IgD-negative memory B cell (primary cell): ENCODE measurements around the gene SLC17A5. TPM values are rescaled to one million over a fixed set of nuclear protein-coding genes. Genes with fewer than 3 reads are reported as not detected.
"Not testable (repeated sequence)": the region's sequence is repeated elsewhere in the genome, so short reads cannot be mapped to it uniquely, and the experiment has no call there.

Experiments used
- H3K27ac Mint-ChIP-seq, 3 donors: one replicate each; pipeline ENCODE4 v1.8.0; 2020 to 2022; ENCODE audit warnings: mild to moderate bottlenecking in 3 of 3, mixed read lengths in 3 of 3, moderate library complexity in 1 of 3
- H3K27me3 Mint-ChIP-seq: one replicate; pipeline ENCODE4 v1.8.0; 2021; ENCODE audit warnings: mixed read lengths
- H3K36me3 Mint-ChIP-seq: one replicate; pipeline ENCODE4 v1.8.0; 2020; ENCODE audit warnings: mild to moderate bottlenecking, mixed read lengths
- H3K4me1 Mint-ChIP-seq, 3 donors: one replicate each; pipeline ENCODE4 v1.8.0; 2020 to 2022; ENCODE audit warnings: mixed read lengths in 3 of 3, mild to moderate bottlenecking in 1 of 3
- H3K4me3 Mint-ChIP-seq, 4 donors: one replicate each; pipeline ENCODE4 v1.8.0; 2020 to 2022; ENCODE audit warnings: mild to moderate bottlenecking in 4 of 4, mixed read lengths in 4 of 4, moderate library complexity in 3 of 4
- H3K9me3 Mint-ChIP-seq, 3 donors: one replicate each; pipeline ENCODE4 v1.8.0; 2020 to 2021; ENCODE audit warnings: mixed read lengths in 3 of 3, mild to moderate bottlenecking in 1 of 3
- polyA plus RNA-seq: library from polyadenylated mRNA; unstranded; fragments of 300-500 nt; fragmentation: Illumina TruSeq; gene quantifications from one replicate; pipeline ENCODE4 v1.2.3, GENCODE V29; 2021

Gene SLC17A5
- polyA plus RNA-seq, 1 donor from 2014 or later: 4.4 TPM

DNA sequence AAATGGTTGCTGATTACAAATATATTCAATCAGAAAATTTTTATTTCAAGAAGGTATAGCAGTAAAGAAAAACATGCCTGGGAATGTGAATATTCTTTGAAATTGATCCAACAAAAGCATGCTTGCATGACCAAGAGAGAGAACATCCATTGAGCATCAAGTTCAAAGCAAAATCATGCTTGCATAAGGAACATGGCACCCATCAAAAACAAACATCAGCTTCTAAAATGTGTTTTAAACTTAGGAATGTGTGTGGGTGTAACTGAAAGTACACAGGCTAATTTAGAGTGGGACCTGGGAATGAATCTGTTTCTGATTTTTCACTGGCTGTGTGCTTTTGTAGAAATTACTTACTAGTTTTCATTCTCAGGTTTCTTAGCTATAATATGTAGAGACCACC, 5.6 kb downstream of the SLC17A5 start:
- Mint-ChIP-seq H3K27me3 (no peaks in the 10 kb centered on the region), H3K4me3 (peak overlapping the region in 1 of 4 donors; percentile 7), H3K4me1 (peaks cover 8 to 23% (median 13%) of the 10 kb centered on the region in 3 donors), H3K36me3 (peaks cover 5% of the 10 kb centered on the region), H3K27ac (peak overlapping the region in 1 of 3 donors; percentile 60), H3K9me3 (no peaks in the 10 kb centered on the region)

DNA sequence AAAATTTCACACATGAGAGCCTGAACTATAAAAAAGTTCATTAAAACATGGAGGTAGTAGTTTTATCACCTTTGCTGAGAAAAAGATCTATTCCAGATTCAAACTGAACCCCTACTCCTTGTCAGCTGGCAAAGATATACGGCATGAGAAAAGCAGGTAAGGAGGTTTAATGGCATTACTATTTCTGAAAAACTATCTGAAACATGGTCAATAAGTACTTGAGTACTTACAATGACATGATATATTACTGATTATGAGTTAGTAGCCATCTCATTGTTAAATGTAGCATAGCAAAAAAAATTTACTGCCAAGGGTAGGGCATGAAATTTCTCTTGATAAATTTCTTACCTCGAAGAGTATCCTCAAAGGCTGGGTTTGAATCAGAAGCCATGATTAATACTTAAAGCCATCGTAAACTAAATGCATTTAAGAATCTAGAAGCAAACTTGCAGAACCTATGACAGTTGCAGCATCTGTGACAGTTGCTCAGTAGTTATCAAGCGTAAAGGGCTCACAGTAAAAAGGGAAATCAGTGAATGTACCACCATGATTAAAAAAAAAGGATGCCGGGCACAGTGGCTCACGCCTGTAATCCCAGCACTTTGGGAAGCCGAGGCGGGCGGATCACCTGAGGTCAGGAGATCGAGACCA, 8.7 kb downstream of the SLC17A5 start:
- Mint-ChIP-seq H3K27me3 (no peaks in the 10 kb centered on the region), H3K27ac (peak overlapping the region in 1 of 3 donors; percentile 87), H3K36me3 (peaks cover 7% of the 10 kb centered on the region), H3K9me3 (no peaks in the 10 kb centered on the region), H3K4me1 (peaks cover 2 to 19% (median 7%) of the 10 kb centered on the region in 3 donors), H3K4me3 (peak overlapping the region; percentile 84 to 95 (median 91))

DNA sequence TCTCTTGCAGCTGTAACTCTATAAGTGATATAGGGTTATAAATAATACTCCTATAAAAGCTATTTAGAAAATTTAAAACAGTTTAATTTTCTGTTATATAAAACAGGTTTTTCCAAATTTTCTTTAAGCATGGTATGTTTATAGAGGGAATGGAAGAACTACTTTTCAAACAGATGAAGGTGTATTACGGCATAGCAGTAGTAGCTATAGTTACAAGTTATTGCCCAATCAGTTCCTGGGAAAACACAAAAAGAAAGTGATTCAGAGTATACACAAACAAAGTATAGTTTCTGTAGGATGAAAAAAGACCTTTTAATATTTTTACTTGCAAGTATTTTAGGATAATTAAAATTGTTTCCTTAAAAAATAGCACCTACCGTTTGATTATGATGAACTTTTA, 9.8 kb downstream of the SLC17A5 start:
- Mint-ChIP-seq H3K9me3 (no peaks in the 10 kb centered on the region), H3K4me3 (no peak overlapping the region), H3K27ac (no peak overlapping the region), H3K27me3 (no peaks in the 10 kb centered on the region), H3K4me1 (peaks cover 2 to 19% (median 7%) of the 10 kb centered on the region in 3 donors), H3K36me3 (peaks cover 5% of the 10 kb centered on the region)

DNA sequence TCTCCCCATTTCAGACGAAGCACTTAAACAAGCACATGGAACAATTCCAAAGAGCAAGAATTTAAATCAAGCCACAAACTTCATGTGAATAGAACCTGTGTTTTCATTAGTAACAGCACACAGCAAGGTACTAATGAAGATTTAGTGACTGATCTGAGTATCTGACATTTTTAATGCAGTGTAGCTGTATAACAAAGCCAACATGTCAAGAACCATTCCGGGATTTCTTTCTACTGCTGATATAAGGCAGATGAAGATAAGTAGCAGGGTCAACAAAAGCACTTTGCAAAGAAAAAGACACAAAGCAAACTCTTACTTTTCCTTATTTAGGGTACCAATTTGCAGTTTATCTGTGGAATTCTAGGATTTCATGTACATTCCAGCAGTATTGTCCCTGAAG, 11.3 kb downstream of the SLC17A5 start:
- no peaks in the 10 kb centered on the region for H3K27me3 Mint-ChIP-seq
- no peaks in the 10 kb centered on the region for H3K9me3 Mint-ChIP-seq
- H3K27ac Mint-ChIP-seq: peak overlapping the region in 1 of 3 donors; percentile 64
- H3K4me1 Mint-ChIP-seq: peaks cover 2 to 19% (median 7%) of the 10 kb centered on the region in 3 donors
- no peak overlapping the region for H3K4me3 Mint-ChIP-seq
- H3K36me3 Mint-ChIP-seq: peaks cover 3% of the 10 kb centered on the region

DNA sequence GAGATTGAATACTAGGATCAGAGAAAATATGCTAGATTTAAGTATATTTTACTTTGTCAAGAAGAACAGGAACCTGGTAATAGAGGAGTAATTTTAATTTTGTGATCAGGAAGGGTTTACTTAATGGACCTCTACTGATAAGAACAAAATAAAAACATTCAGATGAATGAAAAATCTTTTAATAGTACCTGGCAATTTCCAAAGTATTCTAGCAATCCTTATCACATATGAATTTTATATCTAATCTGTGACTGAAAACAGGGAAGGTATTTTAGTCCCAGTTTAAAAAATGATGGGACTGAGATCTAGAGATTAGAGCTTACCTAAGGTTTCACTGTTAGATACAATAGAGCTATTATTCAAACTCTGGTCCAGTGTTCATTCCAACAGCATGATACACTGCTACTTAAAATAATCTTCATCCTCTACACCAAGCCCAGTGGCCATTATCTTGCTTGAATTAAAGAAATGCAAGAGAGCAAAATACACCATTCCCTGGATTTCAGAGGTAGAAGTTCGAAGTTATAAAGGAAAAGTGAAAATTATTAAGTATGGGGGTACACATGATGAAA, 13.5 kb downstream of the SLC17A5 start:
- peaks cover 3% of the 10 kb centered on the region for H3K36me3 Mint-ChIP-seq
- no peak overlapping the region for H3K27ac Mint-ChIP-seq
- H3K4me1 Mint-ChIP-seq: peaks cover 2 to 5% (median 3%) of the 10 kb centered on the region in 3 donors
- H3K4me3 Mint-ChIP-seq: peak overlapping the region in 1 of 4 donors; percentile 26
- H3K27me3 Mint-ChIP-seq: no peaks in the 10 kb centered on the region
- H3K9me3 Mint-ChIP-seq: no peaks in the 10 kb centered on the region

DNA sequence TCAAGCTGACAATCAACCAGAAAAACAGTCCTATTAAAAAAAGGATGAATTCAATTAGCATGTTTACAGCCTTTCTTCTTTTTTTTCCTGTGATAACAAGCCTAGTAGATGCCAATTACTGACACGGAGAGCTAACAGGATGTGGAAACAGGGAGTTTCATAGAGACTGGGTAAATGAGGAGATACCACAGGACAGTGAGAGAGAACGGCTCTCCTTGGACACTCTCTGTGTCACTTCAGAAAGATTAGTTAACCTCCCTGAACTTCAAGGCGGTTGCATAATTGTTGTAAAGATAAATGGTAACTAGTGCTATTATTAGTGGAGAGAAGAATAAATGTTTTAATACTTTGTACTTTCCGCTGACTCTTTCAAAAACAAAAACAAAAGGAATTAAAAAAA, 14.8 kb downstream of the SLC17A5 start:
- H3K36me3 Mint-ChIP-seq: peaks cover 3% of the 10 kb centered on the region
- H3K27ac Mint-ChIP-seq: no peak overlapping the region
- H3K4me1 Mint-ChIP-seq: no peaks in the 10 kb centered on the region
- H3K4me3 Mint-ChIP-seq: no peak overlapping the region
- no peaks in the 10 kb centered on the region for H3K9me3 Mint-ChIP-seq
- H3K27me3 Mint-ChIP-seq: no peaks in the 10 kb centered on the region

DNA sequence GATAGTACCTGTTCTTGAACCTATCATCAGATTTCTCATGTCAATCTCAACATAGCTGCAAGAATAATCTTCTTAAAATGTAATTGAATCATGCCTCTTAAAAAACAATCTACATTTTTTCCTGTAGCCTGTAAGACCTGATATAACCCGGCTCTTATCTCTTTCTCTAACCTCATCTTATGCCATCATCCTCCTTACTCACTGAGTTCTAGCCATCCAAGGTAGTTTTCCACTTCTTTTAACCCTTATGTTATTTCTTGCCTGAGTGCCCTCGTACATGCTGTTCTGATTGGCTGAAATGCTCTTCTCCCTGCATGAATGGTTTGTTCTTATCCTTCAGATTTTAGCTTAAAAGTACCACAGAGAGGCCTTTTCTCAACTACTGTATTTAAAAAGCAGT, 16.4 kb downstream of the SLC17A5 start:
- Mint-ChIP-seq H3K9me3 (no peaks in the 10 kb centered on the region), H3K27ac (peak overlapping the region in 1 of 3 donors; percentile 51), H3K4me1 (no peaks in the 10 kb centered on the region), H3K4me3 (no peak overlapping the region), H3K27me3 (no peaks in the 10 kb centered on the region), H3K36me3 (peaks cover 4% of the 10 kb centered on the region)

DNA sequence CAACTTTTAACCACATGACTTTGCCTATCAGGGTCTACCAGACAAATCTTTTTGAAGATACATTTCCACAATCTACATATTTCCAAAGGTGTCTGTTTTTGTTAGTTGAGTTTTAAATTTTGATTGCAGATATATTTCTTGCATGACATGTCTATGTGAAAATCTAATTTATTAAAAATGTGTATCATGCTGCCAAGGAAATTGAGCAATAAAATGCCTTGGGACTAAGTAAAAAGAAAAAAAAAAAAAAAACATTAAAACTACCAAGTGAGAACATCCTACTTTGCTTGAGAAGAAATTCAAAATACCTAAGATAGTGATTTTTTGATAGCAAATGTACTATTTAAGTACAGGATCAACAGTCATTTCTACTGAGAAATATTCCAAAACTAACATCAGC, 17.7 kb downstream of the SLC17A5 start:
- H3K27me3 Mint-ChIP-seq: no peaks in the 10 kb centered on the region
- no peaks in the 10 kb centered on the region for H3K4me1 Mint-ChIP-seq
- no peaks in the 10 kb centered on the region for H3K9me3 Mint-ChIP-seq
- H3K36me3 Mint-ChIP-seq: peaks cover 6% of the 10 kb centered on the region
- H3K4me3 Mint-ChIP-seq: no peak overlapping the region
- H3K27ac Mint-ChIP-seq: no peak overlapping the region

DNA sequence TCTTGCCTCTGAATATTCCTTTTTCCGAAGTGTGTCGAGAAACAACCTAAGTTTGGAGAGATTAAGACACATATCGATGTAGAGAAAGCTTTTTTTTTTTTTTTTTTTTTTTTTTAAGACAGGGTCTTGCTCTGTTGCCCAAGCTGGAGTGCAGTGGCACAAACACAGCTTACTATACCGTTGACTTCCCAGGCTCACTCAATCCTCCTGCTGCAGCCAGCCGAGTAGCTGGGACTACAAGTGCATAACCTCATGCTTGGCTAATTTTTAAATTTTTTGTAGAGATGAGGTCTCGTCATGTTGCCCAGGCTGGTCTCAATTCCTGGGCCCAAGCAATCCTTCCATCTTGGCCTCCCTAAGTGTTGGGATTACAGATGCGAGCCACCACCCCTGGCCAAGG, 21.4 kb downstream of the SLC17A5 start:
- peaks cover 12% of the 10 kb centered on the region for H3K36me3 Mint-ChIP-seq
- no peaks in the 10 kb centered on the region for H3K9me3 Mint-ChIP-seq
- H3K4me3 Mint-ChIP-seq: no peak overlapping the region
- no peaks in the 10 kb centered on the region for H3K4me1 Mint-ChIP-seq
- no peaks in the 10 kb centered on the region for H3K27me3 Mint-ChIP-seq
- H3K27ac Mint-ChIP-seq: peak overlapping the region in 1 of 3 donors; percentile 53

DNA sequence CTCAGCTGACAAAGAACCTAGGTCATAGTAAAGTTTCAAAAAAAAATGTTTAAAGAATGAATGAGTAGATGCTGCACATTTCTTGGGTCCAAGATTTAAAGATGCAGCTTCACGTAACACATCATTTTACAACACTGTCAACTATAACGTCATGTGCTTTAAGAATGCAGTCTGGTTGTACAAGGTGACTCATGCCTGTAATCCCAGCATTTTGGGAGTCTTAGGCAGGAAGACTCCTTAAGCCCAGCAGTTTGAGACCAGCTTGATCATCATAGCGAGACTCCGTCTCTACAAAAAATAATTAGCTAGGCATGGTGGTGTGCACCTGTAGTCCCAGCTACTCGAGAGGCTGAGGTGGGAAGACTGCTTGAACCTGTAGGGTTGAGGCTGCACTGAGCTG, 21.9 kb downstream of the SLC17A5 start:
- peaks cover 12% of the 10 kb centered on the region for H3K36me3 Mint-ChIP-seq
- H3K27ac Mint-ChIP-seq: no peak overlapping the region
- no peaks in the 10 kb centered on the region for H3K9me3 Mint-ChIP-seq
- H3K4me1 Mint-ChIP-seq: no peaks in the 10 kb centered on the region
- no peak overlapping the region for H3K4me3 Mint-ChIP-seq
- H3K27me3 Mint-ChIP-seq: no peaks in the 10 kb centered on the region

DNA sequence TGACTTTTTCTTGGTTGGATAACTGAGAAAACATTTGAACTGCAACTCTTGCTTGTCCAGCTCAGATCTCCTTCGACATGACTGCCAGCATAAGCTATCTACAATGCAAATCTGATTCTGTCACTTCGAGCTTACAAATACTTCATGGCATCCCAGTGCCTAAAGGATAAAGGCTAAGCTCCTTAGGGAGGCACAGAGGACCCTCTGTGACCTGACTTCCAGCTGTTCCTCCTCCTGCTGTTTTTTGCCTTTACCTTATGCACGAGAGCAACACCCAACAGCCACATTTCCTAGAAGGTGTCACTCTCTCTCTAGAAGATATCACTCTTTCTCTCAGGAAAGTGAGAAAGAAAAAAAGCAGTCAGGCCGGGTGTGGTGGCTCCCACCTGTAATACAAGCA, 23.4 kb downstream of the SLC17A5 start:
- Mint-ChIP-seq H3K4me3 (no peak overlapping the region), H3K27me3 (no peaks in the 10 kb centered on the region), H3K9me3 (no peaks in the 10 kb centered on the region), H3K27ac (peak overlapping the region in 1 of 3 donors; percentile 62), H3K4me1 (no peaks in the 10 kb centered on the region), H3K36me3 (peaks cover 12% of the 10 kb centered on the region)

DNA sequence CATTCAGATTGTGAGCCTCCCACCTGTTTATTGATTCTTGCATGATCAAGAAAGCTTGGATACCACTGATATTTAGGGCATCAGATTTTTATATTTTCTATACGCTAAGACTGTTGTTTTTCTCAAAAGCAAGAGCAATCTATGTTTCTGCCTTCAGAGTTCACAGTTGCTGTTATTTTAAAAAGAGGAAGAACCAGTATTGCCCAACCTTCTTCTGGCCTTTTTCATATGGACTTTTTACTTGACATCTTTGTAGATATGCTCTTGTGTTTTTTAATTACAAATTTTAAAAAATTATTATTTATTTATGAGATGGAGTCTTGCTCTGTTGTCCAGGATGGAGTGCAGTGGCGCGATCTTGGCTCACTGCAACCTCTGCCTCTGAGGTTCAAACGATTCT, 28.9 kb downstream of the SLC17A5 start:
- no peaks in the 10 kb centered on the region for H3K27me3 Mint-ChIP-seq
- no peaks in the 10 kb centered on the region for H3K9me3 Mint-ChIP-seq
- peaks cover 9% of the 10 kb centered on the region for H3K36me3 Mint-ChIP-seq
- peak overlapping the region in 1 of 3 donors; percentile 35 for H3K27ac Mint-ChIP-seq
- no peaks in the 10 kb centered on the region for H3K4me1 Mint-ChIP-seq
- H3K4me3 Mint-ChIP-seq: no peak overlapping the region

DNA sequence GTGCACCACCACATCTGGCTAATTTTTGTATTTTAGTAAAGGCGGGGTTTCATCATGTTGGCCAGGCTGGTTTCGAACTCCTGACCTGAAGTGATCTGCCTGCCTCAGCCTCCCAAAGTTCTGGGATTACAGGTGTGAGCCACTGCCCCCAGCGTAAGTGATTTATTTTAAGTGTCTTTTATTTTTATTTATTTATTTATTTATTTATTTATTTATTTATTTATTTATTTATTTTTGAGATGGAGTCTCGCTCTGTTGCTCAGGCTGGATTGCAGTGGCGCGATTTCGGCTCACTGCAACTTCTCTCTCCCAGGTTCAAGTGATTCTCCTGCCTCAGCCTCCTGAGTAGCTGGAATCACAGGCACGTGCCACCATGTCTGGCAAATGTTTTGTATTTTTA, 30.3 kb downstream of the SLC17A5 start:
- H3K4me1 Mint-ChIP-seq: not testable (repeated sequence)

DNA sequence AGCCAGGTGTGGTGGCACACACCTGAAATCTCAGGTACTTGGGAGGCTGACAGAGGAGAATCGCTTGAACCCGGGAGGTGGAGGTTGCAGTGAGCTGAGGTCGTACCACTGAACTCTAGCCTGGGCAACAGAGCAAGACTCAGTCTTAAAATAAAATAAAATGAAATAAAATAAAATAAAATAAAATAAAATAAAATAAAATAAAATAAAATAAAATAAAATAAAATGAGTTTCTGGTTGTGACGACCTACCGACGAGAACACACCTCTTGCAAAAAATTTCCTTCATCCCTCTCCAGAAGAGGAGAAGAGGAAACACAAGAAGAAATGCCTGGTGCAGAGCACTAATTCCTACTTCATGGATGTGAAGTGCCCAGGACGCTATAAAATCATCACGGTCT, 35.7 kb downstream of the SLC17A5 start:
- H3K36me3 Mint-ChIP-seq, H3K27ac Mint-ChIP-seq, H3K4me1 Mint-ChIP-seq, H3K9me3 Mint-ChIP-seq, H3K4me3 Mint-ChIP-seq, H3K27me3 Mint-ChIP-seq: not testable (repeated sequence)

More for the DNA sequence above, 30.3 kb downstream of the SLC17A5 start:
- H3K27ac Mint-ChIP-seq, H3K36me3 Mint-ChIP-seq, H3K4me3 Mint-ChIP-seq, H3K27me3 Mint-ChIP-seq, H3K9me3 Mint-ChIP-seq: not testable (repeated sequence)

DNA sequence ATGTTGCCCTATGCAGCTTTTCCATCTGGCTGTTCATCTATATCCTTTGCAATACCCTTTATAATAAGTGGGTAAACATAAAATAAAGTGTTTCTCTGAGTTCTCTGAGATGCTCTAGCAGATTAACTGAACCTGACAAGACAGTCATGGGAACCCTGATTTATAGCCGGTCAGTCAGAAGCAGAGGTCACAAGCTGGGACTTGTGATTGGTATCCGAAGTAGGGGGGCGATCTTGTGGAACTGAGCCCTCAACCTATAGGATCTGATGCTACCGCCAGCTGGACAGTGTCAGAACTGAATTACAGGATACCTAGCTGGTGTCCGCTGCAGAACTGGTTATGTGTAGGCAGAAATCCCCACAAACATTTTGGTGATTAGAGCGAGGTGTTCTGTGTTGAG, 39.0 kb downstream of the SLC17A5 start:
- H3K9me3 Mint-ChIP-seq: no peaks in the 10 kb centered on the region
- H3K4me1 Mint-ChIP-seq: peaks cover 6% of the 10 kb centered on the region in 3 donors
- H3K36me3 Mint-ChIP-seq: peaks cover 9% of the 10 kb centered on the region
- no peak overlapping the region for H3K4me3 Mint-ChIP-seq
- H3K27me3 Mint-ChIP-seq: no peaks in the 10 kb centered on the region
- no peak overlapping the region for H3K27ac Mint-ChIP-seq

DNA sequence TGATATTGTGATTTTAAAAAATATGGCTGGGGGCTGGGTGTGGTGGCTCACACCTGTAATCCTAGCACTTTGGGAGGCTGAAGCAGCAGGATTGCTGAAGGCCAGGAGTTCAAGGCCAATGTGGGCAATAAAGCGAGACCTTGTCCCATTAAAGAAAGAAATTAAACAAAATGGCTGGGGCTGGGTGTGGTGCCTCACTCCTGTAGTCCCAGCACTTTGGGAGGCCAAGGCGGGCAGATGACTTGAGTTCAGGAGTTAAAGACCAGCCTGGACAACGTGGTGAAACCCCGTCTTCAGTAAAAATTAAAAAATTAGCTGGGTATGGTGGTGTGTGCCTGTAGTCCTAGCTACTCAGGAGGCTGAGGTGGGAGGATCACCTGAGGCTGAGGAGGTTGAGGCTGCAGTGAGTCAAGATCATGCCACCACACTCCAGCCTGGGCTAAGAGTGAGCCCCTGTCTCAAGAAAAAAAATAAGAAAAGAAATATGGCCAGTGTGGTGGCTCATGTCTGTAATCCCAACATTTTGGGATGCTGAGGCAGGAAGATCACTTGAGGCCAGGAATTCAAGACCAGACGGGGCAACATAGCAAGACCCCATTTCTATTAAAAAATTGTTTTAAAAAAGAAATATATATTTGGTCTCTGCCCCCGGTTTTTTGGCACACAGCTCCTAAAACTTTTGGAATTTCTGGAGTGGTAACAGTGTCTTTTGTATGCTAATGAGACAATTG, 39.8 kb downstream of the SLC17A5 start:
- no peaks in the 10 kb centered on the region for H3K9me3 Mint-ChIP-seq
- peaks cover 9% of the 10 kb centered on the region for H3K36me3 Mint-ChIP-seq
- H3K27ac Mint-ChIP-seq: no peak overlapping the region
- H3K4me3 Mint-ChIP-seq: no peak overlapping the region
- no peaks in the 10 kb centered on the region for H3K27me3 Mint-ChIP-seq
- H3K4me1 Mint-ChIP-seq: peaks cover 6% of the 10 kb centered on the region in 3 donors
